Adrenal gland (tissue), 19 donors: ENCODE measurements around the gene NOL8. TPM values are rescaled to one million over a fixed set of nuclear protein-coding genes. Genes with fewer than 3 reads are reported as not detected.

Experiments used
- DNase-seq, 7 donors: peaks; one replicate each; pipeline ENCODE4 v3.0.0-alpha.2; 2019 to 2020
- H3K27ac ChIP-seq, 5 donors: fragments of 200-600 bp; sonication (generic) in 4 of 5; 1 replicate in 3 of 5; 2 replicates in 2 of 5; pipeline versions ENCODE4 v1.5.1 to v1.8.0; 2016 to 2020; ENCODE audit warnings: mild to moderate bottlenecking in 1 of 5
- H3K27me3 ChIP-seq: fragments of 200-600 bp; 2 replicates; pipeline ENCODE4 v1.8.0; 2021
- H3K36me3 ChIP-seq, 2 donors: fragments of 200-600 bp; replicated peaks in 1 of 2; 1 replicate in 1 of 2; 2 replicates in 1 of 2; pipeline versions ENCODE4 v1.5.1 to v1.8.0; 2018 to 2022
- H3K4me1 ChIP-seq, 2 donors: fragments of 200-600 bp; replicated peaks in 1 of 2; 1 replicate in 1 of 2; 2 replicates in 1 of 2; pipeline versions ENCODE4 v1.5.1 to v1.8.0; 2018 to 2021
- H3K4me3 ChIP-seq, 4 donors: fragments of 200-600 bp; sonication (generic) in 3 of 4; one replicate each; pipeline ENCODE4 v1.5.1; 2016 to 2018
- H3K9me3 ChIP-seq, 3 donors: fragments of 200-600 bp; sonication (generic) in 1 of 3; replicated peaks in 1 of 3; 1 replicate in 2 of 3; 2 replicates in 1 of 3; pipeline versions ENCODE4 v1.5.1 to v1.8.0; 2016 to 2021
- POLR2A ChIP-seq, 2 donors: fragments of 450-650 bp; IDR thresholded peaks; one replicate each; pipeline ENCODE4 v1.6.1; 2017; ENCODE audit warnings: antibody characterized with exemption in 2 of 2, mild to moderate bottlenecking in 2 of 2, moderate library complexity in 1 of 2
- WGBS, 4 donors: extraction: QIAGEN DNeasy Blood & Tissue Kit in 2 of 4; methylation state at CpG; one replicate each; pipeline versions ENCODE4 v1.1.5 to v1.1.7; 2013 to 2017; 5-methylcytosine and 5-hydroxymethylcytosine counted together
- intact Hi-C, 2 donors: fragments of 100-400 bp; cut with DNase I; formaldehyde crosslinking; loops; one replicate each; pipeline versions ENCODE4 v1.14.1 to v1.15.0; 2022 to 2023
- long read RNA-seq, 10 donors: library from polyadenylated mRNA in 3 of 10; unstranded in 2 of 10; stranded (forward) in 1 of 10; transcript quantifications; one replicate each; pipeline ENCODE4 v2.0.0 and lab custom pipeline, GENCODE V29; 2021 to 2026
- polyA plus RNA-seq, 3 donors: library from polyadenylated mRNA; stranded (reverse); fragments of 200-250 nt in 2 of 3; fragments of 350-450 nt in 1 of 3; fragmentation: Illumina TruSeq in 1 of 3; extraction: RNeasy Lipid Tissue Mini Kit (QIAGEN cat#74804) in 1 of 3; gene quantifications; one replicate each; pipeline ENCODE4 v1.2.3, GENCODE V29; 2013 to 2014
- total RNA-seq, 9 donors: library from RNA; depleted of rRNA in 4 of 9; stranded (reverse); fragments of >200 nt in 4 of 9; fragments of 120-200 nt in 1 of 9; fragmentation: NEBNext Ultra II Directional in 1 of 9; extraction: Animal tissue kit (Norgen Biotek cat#: 25700) in 1 of 9; gene quantifications; one replicate each; pipeline versions ENCODE4 v1.1.0 to v1.2.4, GENCODE V29; 2013 to 2023
- TF ChIP-seq, protein P1 (sequence below), 6 experiments: fragments of 450-650 bp in 4 of 6; fragments of 200-600 bp in 2 of 6; sonication (generic) in 1 of 6; IDR thresholded peaks; 1 replicate in 5 of 6; 2 replicates in 1 of 6; pipeline versions ENCODE4 v1.5.1 to v1.8.0; 2016 to 2021; ENCODE audit warnings: antibody characterized with exemption in 6 of 6, mild to moderate bottlenecking in 2 of 6, moderate library complexity in 1 of 6
- donor health status: healthy with polysubstance abuse.
- donor health status: Bipolar disorder and iron deficiency.
- donor health status: DM: yes; HTN: yes; CAD: no.
- donor health status: DM: no; HTN: no; CAD: no.
- donor health status: DM: no; HTN: no; CAD: no.
- donor health status: DM: yes; HTN: yes; CAD: no.

Gene NOL8
- 10 to 100 TPM; 13.3 to 43.3 (median 31.0) TPM for total RNA-seq
- 10 to 100 TPM; 33.7 to 55.3 (median 48.7) TPM for polyA plus RNA-seq
- long read RNA-seq, donor 1, partial matches to known transcripts = 0 of 1 reads
- long read RNA-seq, donor 1, other reads (novel, unspliced or antisense) = 0 of 1 reads
- long read RNA-seq, donor 2, partial matches to known transcripts = 0 of 2 reads
- long read RNA-seq, donor 2, other reads (novel, unspliced or antisense) = 0 of 2 reads
- long read RNA-seq, donor 3, full-length matches to known transcripts = 3 of 3 reads
- long read RNA-seq, donor 3, partial matches to known transcripts = 0 of 3 reads
- long read RNA-seq, donor 3, other reads (novel, unspliced or antisense) = 0 of 3 reads
- long read RNA-seq, donor 4, partial matches to known transcripts = 11 of 24 reads
- long read RNA-seq, donor 4, other reads (novel, unspliced or antisense) = 11 of 24 reads
- long read RNA-seq, donor 5, full-length matches to known transcripts = 14 of 31 reads
- long read RNA-seq, donor 5, partial matches to known transcripts = 2 of 31 reads
- long read RNA-seq, donor 5, other reads (novel, unspliced or antisense) = 15 of 31 reads
- long read RNA-seq, donor 6, partial matches to known transcripts = 13 of 18 reads
- long read RNA-seq, donor 6, other reads (novel, unspliced or antisense) = 2 of 18 reads
- long read RNA-seq, donor 7, partial matches to known transcripts = 0 of 1 reads
- long read RNA-seq, donor 7, other reads (novel, unspliced or antisense) = 0 of 1 reads
- long read RNA-seq, donor 8 = 0 reads
- long read RNA-seq, donor 9, partial matches to known transcripts = 5 of 6 reads
- long read RNA-seq, donor 9, other reads (novel, unspliced or antisense) = 0 of 6 reads
- long read RNA-seq, donor 10, partial matches to known transcripts = 0 of 1 reads
- long read RNA-seq, donor 10, other reads (novel, unspliced or antisense) = 0 of 1 reads

GRCh38 chr9:92325269-92325990 is at the start of gene NOL8, which contains the start of gene CENPP:
TSS of gene NOL8 (minus strand) at chr9:92325350. CDS start at chr9:92324161, 1,189 bp downstream.
TSS of gene CENPP (plus strand) at chr9:92325953.
- Histone ChIP-seq H3K27me3 (no peaks in the 10 kb centered on the region), H3K4me1 (peaks cover 5 to 24% of the 10 kb centered on the region in 2 donors), H3K36me3 (peaks cover 0 to 19% of the 10 kb centered on the region in 2 donors), H3K27ac (peak within 1 kb of the TSS; percentile 42 to 99 (median 90)), H3K4me3 (peak within 1 kb of the TSS; percentile 36 to 80 (median 70)), H3K9me3 (no peaks in the 10 kb centered on the region)
- intact Hi-C loops = loop anchor here in 1 of 2 donors (10.0 kb wide), 1 partner anchor 191 kb away; no protein-coding TSS in a partner anchor
- WGBS, 4 donors = 0% methylated on average over 31 to 55 of the region's 55 CpGs
- peak; percentile 85 to 92 (median 89) for DNase-seq
- TF ChIP-seq, protein P1, sequence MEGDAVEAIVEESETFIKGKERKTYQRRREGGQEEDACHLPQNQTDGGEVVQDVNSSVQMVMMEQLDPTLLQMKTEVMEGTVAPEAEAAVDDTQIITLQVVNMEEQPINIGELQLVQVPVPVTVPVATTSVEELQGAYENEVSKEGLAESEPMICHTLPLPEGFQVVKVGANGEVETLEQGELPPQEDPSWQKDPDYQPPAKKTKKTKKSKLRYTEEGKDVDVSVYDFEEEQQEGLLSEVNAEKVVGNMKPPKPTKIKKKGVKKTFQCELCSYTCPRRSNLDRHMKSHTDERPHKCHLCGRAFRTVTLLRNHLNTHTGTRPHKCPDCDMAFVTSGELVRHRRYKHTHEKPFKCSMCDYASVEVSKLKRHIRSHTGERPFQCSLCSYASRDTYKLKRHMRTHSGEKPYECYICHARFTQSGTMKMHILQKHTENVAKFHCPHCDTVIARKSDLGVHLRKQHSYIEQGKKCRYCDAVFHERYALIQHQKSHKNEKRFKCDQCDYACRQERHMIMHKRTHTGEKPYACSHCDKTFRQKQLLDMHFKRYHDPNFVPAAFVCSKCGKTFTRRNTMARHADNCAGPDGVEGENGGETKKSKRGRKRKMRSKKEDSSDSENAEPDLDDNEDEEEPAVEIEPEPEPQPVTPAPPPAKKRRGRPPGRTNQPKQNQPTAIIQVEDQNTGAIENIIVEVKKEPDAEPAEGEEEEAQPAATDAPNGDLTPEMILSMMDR (IDR thresholded peaks at IDR 0.05) = no peak
- peak in 1 of 2 donors; percentile 66 for TF ChIP-seq POLR2A (IDR thresholded peaks at IDR 0.05)

GRCh38 chr9:92373167-92373566 is 48.0 kb upstream of the NOL8 start:
- WGBS, 4 donors = 94 to 98% (median 96%) methylated on average over 2 of the region's 2 CpGs
- peaks cover 0 to 12% (median 0%) of the 10 kb centered on the region in 3 donors for H3K9me3 ChIP-seq
- no peak for DNase-seq
- TF ChIP-seq POLR2A (IDR thresholded peaks at IDR 0.05) = no peak
- TF ChIP-seq, protein P1 (IDR thresholded peaks at IDR 0.05) = no peak
- H3K27me3 ChIP-seq = no peaks in the 10 kb centered on the region
- no peak overlapping the region for H3K27ac ChIP-seq
- no peaks in the 10 kb centered on the region for H3K4me1 ChIP-seq
- H3K36me3 ChIP-seq = no peaks in the 10 kb centered on the region
- intact Hi-C loops = no loop called here
- H3K4me3 ChIP-seq = no peak overlapping the region

- TF ChIP-seq POLR2A (IDR thresholded peaks at IDR 0.05) = no peak
- TF ChIP-seq, protein P1 (IDR thresholded peaks at IDR 0.05) = no peak
- 53 to 75% (median 63%) methylated on average over 2 of the region's 2 CpGs for WGBS, 4 donors
- no peak for DNase-seq
- H3K4me3 ChIP-seq = no peak overlapping the region
- H3K9me3 ChIP-seq = peaks cover 0 to 12% (median 0%) of the 10 kb centered on the region in 3 donors
- H3K36me3 ChIP-seq = no peaks in the 10 kb centered on the region
- intact Hi-C loops = no loop called here
- H3K27ac ChIP-seq = no peak overlapping the region
- H3K4me1 ChIP-seq = no peaks in the 10 kb centered on the region
- no peaks in the 10 kb centered on the region for H3K27me3 ChIP-seq
These were observed 43.9 kb upstream of the NOL8 start for GRCh38 chr9:92369075-92369474.
